ENCODE data around the gene MRPL20.
"Not testable (repeated sequence)": the region's sequence is repeated elsewhere in the genome, so short reads cannot be mapped to it uniquely, and the experiment has no call there.

MRPL20 gene

GRCh38 chr1:1387098-1388077, 19.7 kb downstream of the MRPL20 start:
- no peaks in the 10 kb centered on the region for H3K9me3 ChIP-seq
- in situ Hi-C loops (cut with MboI; ENCODE audit: low sequenced_read_pairs) = no loop called here
- peaks cover 69% of the 10 kb centered on the region for H3K36me3 ChIP-seq (replicated peaks)
- no peaks in the 10 kb centered on the region for H3K27me3 ChIP-seq (ENCODE audit: low read depth)
- no peak for DNase-seq (ENCODE audit: low spot score in 2 of 2)
- H3K4me3 ChIP-seq = no peak overlapping the region
- H3K4me1 ChIP-seq = no peaks in the 10 kb centered on the region

- in situ Hi-C loops (cut with MboI; ENCODE audit: low sequenced_read_pairs) = no loop called here
- no peak for DNase-seq (ENCODE audit: low spot score in 2 of 2)
- Histone ChIP-seq H3K4me3 (no peak overlapping the region), H3K36me3 (replicated peaks) (peaks cover 58% of the 10 kb centered on the region), H3K9me3 (no peaks in the 10 kb centered on the region), H3K4me1 (no peaks in the 10 kb centered on the region), H3K27me3 (ENCODE audit: low read depth) (no peaks in the 10 kb centered on the region)
These were observed 21.2 kb downstream of the MRPL20 start for GRCh38 chr1:1385931-1386330.

- peaks cover 52% of the 10 kb centered on the region for H3K36me3 ChIP-seq (replicated peaks)
- H3K4me3 ChIP-seq; H3K27me3 ChIP-seq (ENCODE audit: low read depth); H3K4me1 ChIP-seq; DNase-seq (ENCODE audit: low spot score in 2 of 2); in situ Hi-C loops (cut with MboI; ENCODE audit: low sequenced_read_pairs); H3K9me3 ChIP-seq: not testable (repeated sequence)
These were observed 21.8 kb downstream of the MRPL20 start for GRCh38 chr1:1385339-1385738.

- in situ Hi-C loops (cut with MboI; ENCODE audit: low sequenced_read_pairs) = no loop called here
- Histone ChIP-seq H3K4me3 (no peak overlapping the region), H3K27me3 (ENCODE audit: low read depth) (no peaks in the 10 kb centered on the region), H3K36me3 (replicated peaks) (peaks cover 13% of the 10 kb centered on the region), H3K4me1 (no peaks in the 10 kb centered on the region), H3K9me3 (no peaks in the 10 kb centered on the region)
- no peak for DNase-seq (ENCODE audit: low spot score in 2 of 2)
These were observed 25.8 kb downstream of the MRPL20 start for GRCh38 chr1:1381294-1381693.

- peaks cover 11% of the 10 kb centered on the region for H3K36me3 ChIP-seq (replicated peaks)
- no peak overlapping the region for H3K4me3 ChIP-seq
- no peaks in the 10 kb centered on the region for H3K27me3 ChIP-seq (ENCODE audit: low read depth)
- no peak for DNase-seq (ENCODE audit: low spot score in 2 of 2)
- H3K4me1 ChIP-seq = no peaks in the 10 kb centered on the region
- no peaks in the 10 kb centered on the region for H3K9me3 ChIP-seq
- in situ Hi-C loops (cut with MboI; ENCODE audit: low sequenced_read_pairs) = no loop called here
These were observed 26.2 kb downstream of the MRPL20 start for GRCh38 chr1:1380860-1381259.

GRCh38 chr1:1377540-1378205, 29.4 kb downstream of the MRPL20 start:
- H3K4me3 ChIP-seq = no peak overlapping the region
- in situ Hi-C loops (cut with MboI; ENCODE audit: low sequenced_read_pairs) = no loop called here
- H3K27me3 ChIP-seq (ENCODE audit: low read depth) = no peaks in the 10 kb centered on the region
- peaks cover 7% of the 10 kb centered on the region for H3K4me1 ChIP-seq
- peaks cover 27% of the 10 kb centered on the region for H3K36me3 ChIP-seq (replicated peaks)
- no peaks in the 10 kb centered on the region for H3K9me3 ChIP-seq
- DNase-seq (ENCODE audit: low spot score in 2 of 2) = no peak

- in situ Hi-C loops (cut with MboI; ENCODE audit: low sequenced_read_pairs) = no loop called here
- H3K9me3 ChIP-seq = no peaks in the 10 kb centered on the region
- peaks cover 33% of the 10 kb centered on the region for H3K36me3 ChIP-seq (replicated peaks)
- peaks cover 7% of the 10 kb centered on the region for H3K4me1 ChIP-seq
- H3K27me3 ChIP-seq (ENCODE audit: low read depth) = no peaks in the 10 kb centered on the region
- DNase-seq (ENCODE audit: low spot score in 2 of 2) = no peak
- no peak overlapping the region for H3K4me3 ChIP-seq
These were observed 30.4 kb downstream of the MRPL20 start for GRCh38 chr1:1376551-1377226.

- Histone ChIP-seq H3K27me3 (ENCODE audit: low read depth) (no peaks in the 10 kb centered on the region), H3K4me3 (peak within 1 kb of the TSS; percentile 83), H3K36me3 (replicated peaks) (peaks cover 33% of the 10 kb centered on the region), H3K4me1 (peaks cover 7% of the 10 kb centered on the region), H3K9me3 (no peaks in the 10 kb centered on the region)
- DNase-seq (ENCODE audit: low spot score in 2 of 2) = peak; percentile 98
- in situ Hi-C loops (cut with MboI; ENCODE audit: low sequenced_read_pairs) = no loop called here
These were observed 32.0 kb downstream of the MRPL20 start, which contains the start of gene AURKAIP1 for GRCh38 chr1:1374929-1375662. TSS of gene AURKAIP1 (minus strand) at chr1:1375207. CDS start at chr1:1374756, 451 bp downstream.

GRCh38 chr1:1374589-1374928, 32.5 kb downstream of the MRPL20 start:
- Histone ChIP-seq H3K4me1 (peaks cover 7% of the 10 kb centered on the region), H3K4me3 (peak overlapping the region; percentile 83), H3K27me3 (ENCODE audit: low read depth) (no peaks in the 10 kb centered on the region), H3K36me3 (replicated peaks) (peaks cover 33% of the 10 kb centered on the region), H3K9me3 (no peaks in the 10 kb centered on the region)
- in situ Hi-C loops (cut with MboI; ENCODE audit: low sequenced_read_pairs) = no loop called here
- no peak for DNase-seq (ENCODE audit: low spot score in 2 of 2)

- DNase-seq (ENCODE audit: low spot score in 2 of 2) = no peak
- H3K9me3 ChIP-seq = no peaks in the 10 kb centered on the region
- H3K36me3 ChIP-seq (replicated peaks) = peaks cover 33% of the 10 kb centered on the region
- peak overlapping the region; percentile 83 for H3K4me3 ChIP-seq
- in situ Hi-C loops (cut with MboI; ENCODE audit: low sequenced_read_pairs) = no loop called here
- H3K27me3 ChIP-seq (ENCODE audit: low read depth) = no peaks in the 10 kb centered on the region
- peaks cover 7% of the 10 kb centered on the region for H3K4me1 ChIP-seq
These were observed 33.1 kb downstream of the MRPL20 start for GRCh38 chr1:1373815-1374588.

GRCh38 chr1:1373051-1373814, 33.9 kb downstream of the MRPL20 start:
- Histone ChIP-seq H3K36me3 (replicated peaks) (peaks cover 33% of the 10 kb centered on the region), H3K4me3 (no peak overlapping the region), H3K9me3 (no peaks in the 10 kb centered on the region), H3K27me3 (ENCODE audit: low read depth) (no peaks in the 10 kb centered on the region), H3K4me1 (peaks cover 7% of the 10 kb centered on the region)
- no peak for DNase-seq (ENCODE audit: low spot score in 2 of 2)
- in situ Hi-C loops (cut with MboI; ENCODE audit: low sequenced_read_pairs) = no loop called here

Measured in HAP-1 (cell line).